HG03039 (cell line): Measurements from ENCODE around the gene PRKG1.
"Not testable (repeated sequence)": the region's sequence is repeated elsewhere in the genome, so short reads cannot be mapped to it uniquely, and the experiment has no call there.

Experiments
- ATAC-seq: cut with Tn5 transposase; IDR thresholded peaks from one replicate; pipeline ENCODE4 v1.9.1; 2021; ENCODE audit warnings: mild to moderate bottlenecking, moderate library complexity; ENCODE audit not compliant: unreplicated experiment

PRKG1 gene

GRCh38 chr10:51168086-51168815, 94.0 kb downstream of the PRKG1 start:
- ATAC-seq: no peak

- no peak for ATAC-seq
These were observed 94.8 kb downstream of the PRKG1 start for GRCh38 chr10:51169111-51169510.

DNA sequence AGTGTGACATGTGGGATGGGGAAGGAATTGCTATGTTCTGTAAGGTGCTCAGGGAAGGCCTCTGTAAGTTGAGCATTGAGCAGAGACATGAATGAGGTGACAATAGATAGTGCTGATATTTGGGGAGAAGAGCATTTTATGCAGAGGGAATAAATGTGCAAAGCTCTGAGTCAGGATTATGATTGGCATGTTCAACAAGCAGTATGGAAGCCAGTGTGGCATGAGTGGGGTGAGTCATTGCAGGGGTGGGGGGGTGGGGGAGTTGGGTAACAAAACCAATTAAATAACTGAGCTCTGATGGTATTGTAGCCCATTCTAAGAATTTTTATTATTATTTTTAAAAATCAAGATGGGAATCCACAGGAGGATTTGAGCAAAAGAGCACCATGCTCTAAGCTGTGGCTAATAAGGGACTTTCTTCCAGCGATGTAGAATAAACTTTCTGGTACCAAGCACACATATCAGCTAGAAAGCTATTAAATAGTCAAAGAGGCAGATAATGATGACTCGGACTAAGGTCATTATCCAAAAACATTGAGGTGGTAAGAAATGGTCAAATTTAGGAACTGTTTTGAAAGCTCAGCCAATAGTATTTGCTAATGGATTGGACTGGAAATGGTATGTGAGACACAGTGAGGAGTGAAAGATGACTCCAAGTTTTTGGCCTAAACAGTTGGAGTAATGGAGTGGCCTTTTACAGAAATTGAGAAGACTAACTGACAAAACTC, 96.4 kb downstream of the PRKG1 start:
- no peak for ATAC-seq

- no peak for ATAC-seq
These were observed 97.7 kb downstream of the PRKG1 start for GRCh38 chr10:51171946-51172345.

DNA sequence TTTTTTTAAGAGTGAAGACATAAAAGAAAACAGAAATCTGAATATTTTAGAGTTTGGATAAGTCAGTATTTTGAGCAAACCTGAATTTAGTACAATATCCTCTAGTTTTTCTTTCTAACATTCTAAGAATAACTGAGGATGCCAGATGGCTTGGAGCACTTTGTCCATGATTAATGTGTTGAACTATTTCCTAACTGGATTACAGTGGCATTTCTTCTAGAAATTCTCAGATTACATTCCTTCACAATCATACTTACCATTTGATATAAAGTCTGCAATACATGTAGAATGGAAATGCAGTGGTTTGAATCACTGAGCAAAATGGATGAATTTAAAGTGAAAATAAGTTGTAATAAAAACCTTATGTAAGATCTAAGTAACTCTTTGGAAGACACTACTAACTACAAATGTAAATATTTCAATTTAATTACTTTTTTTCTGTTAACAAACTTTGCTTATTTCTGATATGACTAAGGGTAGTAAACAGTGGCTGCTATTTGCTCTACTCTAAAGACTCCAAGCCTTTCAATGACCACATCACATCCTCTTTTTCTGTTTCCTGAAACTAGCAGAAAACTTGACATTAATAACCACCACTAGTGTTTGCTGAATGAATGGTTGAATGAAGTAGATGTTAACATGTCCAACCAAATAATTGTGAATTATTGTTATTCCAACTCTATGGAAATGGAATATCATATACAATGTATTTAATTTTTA, 102.8 kb downstream of the PRKG1 start:
- ATAC-seq: no peak

DNA sequence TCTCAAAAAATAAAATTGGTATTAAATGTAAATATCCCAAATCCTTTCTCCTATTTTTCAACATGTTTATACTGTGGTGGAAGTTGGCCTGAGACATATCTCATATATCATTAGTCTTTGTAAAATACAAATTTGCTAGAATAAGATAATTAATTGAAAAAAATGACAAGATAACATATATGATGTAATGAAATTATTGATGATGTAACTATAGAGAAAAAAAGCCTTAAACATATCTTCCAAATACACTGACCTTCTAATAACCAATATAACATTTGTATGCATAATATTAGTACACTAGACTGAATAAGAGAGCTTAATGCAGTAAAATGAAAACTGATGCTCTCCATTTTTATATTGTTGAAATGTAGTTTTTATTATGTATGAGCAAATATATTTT, 104.3 kb downstream of the PRKG1 start:
- no peak for ATAC-seq

DNA sequence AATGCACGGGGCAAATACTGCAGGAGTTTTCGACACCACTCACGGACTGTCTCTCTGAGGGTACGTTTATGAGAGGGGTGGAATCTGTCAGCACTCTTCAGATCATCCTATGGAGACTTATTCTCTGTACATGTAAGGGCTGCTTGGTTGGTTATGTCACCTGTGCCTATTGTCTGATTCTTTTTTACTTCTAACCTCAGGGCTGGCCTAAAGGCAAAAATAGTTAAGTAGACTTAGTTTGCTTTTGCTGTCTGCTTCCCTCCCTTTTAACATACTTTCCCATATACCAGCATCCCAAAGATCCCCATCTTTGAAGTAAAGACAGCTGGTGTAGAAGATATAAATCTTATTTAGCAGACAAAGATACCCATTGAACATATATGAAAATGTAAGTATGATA, 105.9 kb downstream of the PRKG1 start:
- ATAC-seq: no peak

- ATAC-seq: no peak
These were observed 109.5 kb downstream of the PRKG1 start for GRCh38 chr10:51183783-51184182.

DNA sequence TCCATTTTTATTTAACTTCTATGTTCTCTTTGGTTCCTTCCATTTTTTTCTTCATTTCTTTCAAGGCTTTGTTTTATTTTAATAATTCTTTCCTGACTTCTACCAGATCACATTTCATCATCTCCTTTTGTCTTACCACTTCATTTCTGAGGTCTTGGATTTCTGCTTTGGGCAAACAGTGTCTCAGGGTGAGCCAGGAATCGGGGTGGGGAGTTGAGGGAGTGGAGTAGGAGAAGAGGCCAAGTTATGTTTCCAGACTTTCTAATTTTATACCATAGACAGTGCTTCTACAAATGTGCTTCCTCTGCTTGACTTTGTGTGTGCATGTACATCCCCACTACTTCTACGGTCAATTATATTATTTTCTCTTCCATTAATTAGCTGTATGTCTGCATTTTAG, 112.1 kb downstream of the PRKG1 start:
- no peak for ATAC-seq

DNA sequence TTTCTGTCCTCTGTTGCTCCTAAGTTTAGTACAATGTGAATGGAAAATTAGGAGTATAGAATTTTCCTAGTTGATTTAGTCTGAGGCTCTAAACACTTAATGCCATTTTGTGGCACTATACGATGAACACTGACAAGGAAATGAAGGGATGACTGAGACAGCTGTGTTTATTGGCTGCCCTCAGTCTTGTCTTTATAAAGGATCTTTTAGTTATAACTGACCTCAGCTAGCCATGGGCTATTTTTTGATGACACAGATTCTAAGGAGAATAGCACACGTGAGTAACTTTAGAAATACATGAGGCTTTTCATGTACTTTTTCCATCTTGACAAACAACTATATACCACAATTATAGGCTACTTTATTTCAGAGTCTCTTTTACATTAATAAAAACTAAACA, 113.7 kb downstream of the PRKG1 start:
- no peak for ATAC-seq

DNA sequence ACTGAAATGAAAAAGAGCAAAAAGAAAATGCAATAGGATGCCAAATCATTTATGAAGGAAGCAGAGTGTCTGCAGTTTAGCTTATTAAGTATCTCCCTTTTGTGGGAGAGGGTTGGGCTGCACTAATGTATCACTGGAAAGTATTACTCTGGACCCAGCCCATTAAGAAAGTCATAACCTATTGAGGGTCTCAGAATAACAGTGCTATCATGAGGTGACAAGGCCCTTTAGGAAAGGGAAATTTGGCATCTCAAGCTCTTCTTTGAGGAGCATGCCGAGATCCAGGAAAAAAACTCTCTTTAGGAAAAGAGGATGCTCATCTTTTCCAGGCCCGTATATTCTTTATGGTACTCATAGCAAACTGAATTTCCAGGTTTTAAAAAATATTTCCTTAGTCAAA, 114.6 kb downstream of the PRKG1 start:
- ATAC-seq: no peak

GRCh38 chr10:51196508-51197175, 122.4 kb downstream of the PRKG1 start:
- ATAC-seq: no peak

DNA sequence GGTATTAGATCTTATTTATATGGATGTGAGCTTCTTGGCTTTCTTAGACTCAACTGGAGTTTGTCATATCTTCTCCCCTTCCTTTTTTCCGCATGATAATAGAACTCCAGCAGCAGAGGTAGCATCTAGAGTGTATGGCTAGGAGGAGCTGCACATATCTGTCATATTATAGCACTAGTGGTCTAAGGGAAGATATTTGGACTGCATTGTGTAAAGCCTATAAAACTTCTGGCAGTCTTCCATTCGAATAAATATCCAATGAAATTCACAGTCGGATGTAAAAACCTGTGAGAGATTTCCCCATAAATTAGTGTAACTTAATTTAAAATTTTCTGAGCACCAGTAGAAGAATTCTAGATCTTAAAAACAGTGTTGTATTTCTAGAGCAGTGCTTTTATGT, 123.9 kb downstream of the PRKG1 start:
- no peak for ATAC-seq

DNA sequence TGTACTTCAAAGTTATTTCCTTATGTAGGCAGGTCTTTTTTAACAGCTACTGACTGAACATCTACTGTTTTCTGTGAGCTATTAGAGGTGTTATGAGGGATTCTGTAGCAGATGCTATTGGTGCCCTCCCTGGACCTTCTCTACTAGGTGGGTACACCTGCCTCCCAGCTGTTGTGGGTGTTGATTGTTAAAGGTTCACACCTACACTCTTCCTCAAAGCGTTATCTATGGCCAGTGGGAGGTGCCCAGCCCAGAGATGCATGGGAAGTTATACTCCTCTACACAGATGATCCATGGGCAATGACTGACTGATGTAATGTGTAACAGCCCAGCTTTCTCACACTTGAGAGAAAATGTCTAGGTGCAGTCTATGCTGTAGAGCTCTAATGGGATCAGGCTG, 127.7 kb downstream of the PRKG1 start:
- no peak for ATAC-seq

DNA sequence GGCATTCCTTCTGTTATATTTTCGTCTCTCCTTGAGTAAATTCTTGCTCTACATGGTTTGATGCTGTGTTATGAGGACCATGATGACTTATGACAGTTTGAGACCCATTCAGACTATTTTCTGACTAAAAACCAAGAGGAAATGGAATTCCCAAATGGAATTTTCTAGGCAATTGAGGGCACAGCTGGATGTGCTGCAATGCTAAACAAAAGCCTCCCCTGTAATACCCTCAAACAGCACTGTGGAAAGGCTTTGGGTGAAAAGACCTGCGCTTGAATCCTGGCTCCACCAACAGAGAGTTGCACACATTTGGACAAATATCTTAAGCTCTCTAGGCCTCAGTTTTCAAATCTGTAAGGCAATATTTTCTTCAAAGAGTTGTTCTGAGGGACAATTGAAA, 129.1 kb downstream of the PRKG1 start:
- no peak for ATAC-seq

- ATAC-seq: no peak
These were observed 129.8 kb downstream of the PRKG1 start for GRCh38 chr10:51204066-51204465.

DNA sequence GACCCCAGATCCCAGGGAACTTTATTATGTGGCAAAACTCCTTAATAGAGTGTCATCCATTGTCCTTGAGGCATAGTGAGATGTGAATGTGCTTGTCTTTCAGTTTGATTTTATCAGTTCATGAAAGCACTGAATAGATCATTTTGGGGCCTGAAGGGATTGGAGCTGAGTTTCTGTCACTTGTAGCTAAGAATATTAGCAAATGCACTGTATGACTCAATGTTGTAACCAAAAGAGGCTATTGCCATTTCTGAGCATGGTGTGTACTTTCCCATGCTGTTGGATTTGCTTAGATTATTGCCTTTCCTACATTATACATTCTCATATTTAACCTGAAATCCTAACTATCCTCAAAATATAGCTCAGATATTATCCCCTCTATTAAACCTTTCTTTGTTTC, 130.4 kb downstream of the PRKG1 start:
- no peak for ATAC-seq

GRCh38 chr10:51206500-51206899, 132.2 kb downstream of the PRKG1 start:
- ATAC-seq: no peak

GRCh38 chr10:51212937-51213336, 138.7 kb downstream of the PRKG1 start:
- ATAC-seq: not testable (repeated sequence)

DNA sequence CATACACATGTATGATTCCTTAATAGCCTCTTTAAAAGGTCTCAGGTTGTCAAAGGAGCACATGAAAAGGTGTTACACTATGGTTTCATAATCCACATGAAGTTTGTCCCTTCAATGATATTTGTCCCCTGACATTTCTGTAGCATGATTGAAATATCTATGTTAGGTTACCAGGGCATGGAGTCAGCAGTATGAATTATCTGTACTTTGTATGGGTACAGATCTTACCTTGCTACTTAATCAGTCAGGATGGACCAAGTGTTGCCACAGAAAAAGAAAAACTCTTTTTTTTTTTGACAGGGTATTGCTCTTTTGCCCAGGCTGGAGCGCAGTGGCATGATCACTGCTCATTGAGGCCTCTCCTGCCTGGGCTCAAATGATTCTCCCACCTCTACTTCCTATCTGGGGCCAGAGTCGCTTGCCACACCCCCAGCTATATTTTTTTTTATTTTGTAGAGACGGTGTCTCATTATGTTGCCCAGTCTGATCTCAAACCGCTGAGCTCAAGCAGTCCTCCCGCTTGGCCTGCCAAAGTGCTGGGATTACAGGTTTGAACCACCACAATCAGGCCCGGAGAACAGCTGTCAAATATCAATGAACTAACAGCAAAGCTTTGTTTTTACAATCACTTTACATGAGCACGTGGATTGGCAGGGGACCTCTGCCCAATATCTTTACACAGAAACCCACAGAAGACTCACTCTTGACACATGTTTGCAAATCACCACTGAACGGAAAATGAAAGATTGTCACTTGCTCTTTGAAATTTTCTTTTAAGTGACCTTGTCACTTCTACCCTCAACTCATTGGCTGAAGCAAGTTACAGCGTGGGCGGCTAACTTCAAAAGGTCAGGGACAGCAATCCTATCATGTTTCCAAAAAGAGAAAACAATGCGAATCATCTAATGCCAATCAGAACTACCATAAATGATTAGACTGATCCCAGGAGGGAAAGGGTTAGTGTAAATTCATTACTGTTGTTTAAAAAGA, 140.2 kb downstream of the PRKG1 start:
- ATAC-seq: no peak
